ENCODE results near the gene SERPING1.

DNA sequence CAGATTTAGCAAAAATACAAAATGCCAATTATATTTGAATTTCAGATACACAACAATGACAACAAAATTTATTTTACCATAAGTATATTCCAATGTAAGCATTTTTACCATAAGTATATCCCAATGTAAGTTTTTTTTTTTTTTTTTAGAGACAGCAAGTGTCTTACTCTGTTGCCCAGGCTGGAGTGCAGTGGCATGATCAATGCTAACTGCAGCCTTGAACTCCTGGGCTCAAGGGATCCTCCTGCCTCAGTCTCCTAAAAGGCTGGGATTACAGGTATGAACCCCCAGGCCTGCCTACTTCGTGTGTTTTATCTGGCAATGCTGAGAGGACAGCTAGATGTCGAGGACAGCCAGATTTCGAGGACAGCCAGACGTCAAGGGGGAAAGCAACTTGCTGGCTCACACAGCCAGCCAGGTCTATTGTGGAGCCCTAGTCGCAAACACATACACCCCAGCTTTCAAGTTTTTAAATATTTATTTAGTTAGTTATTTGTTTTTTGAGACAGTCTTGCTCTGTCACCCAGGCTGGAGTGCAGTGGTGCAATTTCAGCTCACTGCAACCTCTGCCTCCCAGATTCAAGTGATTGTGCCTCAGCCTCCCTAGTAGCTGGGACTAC lies 1.1 kb upstream of the SERPING1 start:
- TF ChIP-seq, protein P1, sequence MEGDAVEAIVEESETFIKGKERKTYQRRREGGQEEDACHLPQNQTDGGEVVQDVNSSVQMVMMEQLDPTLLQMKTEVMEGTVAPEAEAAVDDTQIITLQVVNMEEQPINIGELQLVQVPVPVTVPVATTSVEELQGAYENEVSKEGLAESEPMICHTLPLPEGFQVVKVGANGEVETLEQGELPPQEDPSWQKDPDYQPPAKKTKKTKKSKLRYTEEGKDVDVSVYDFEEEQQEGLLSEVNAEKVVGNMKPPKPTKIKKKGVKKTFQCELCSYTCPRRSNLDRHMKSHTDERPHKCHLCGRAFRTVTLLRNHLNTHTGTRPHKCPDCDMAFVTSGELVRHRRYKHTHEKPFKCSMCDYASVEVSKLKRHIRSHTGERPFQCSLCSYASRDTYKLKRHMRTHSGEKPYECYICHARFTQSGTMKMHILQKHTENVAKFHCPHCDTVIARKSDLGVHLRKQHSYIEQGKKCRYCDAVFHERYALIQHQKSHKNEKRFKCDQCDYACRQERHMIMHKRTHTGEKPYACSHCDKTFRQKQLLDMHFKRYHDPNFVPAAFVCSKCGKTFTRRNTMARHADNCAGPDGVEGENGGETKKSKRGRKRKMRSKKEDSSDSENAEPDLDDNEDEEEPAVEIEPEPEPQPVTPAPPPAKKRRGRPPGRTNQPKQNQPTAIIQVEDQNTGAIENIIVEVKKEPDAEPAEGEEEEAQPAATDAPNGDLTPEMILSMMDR (IDR thresholded peaks at IDR 0.05), result no peak
- TF ChIP-seq POLR2A (IDR thresholded peaks at IDR 0.05), result no peak
